Measurements from ENCODE around the gene COPZ2. TPM values are rescaled to one million over a fixed set of nuclear protein-coding genes. Genes with fewer than 3 reads are reported as not detected.

Gene COPZ2
- total and polyA plus RNA-seq, 7 experiments from 2014 or later = 0.75 to 5.5 (median 1.1) TPM

DNA sequence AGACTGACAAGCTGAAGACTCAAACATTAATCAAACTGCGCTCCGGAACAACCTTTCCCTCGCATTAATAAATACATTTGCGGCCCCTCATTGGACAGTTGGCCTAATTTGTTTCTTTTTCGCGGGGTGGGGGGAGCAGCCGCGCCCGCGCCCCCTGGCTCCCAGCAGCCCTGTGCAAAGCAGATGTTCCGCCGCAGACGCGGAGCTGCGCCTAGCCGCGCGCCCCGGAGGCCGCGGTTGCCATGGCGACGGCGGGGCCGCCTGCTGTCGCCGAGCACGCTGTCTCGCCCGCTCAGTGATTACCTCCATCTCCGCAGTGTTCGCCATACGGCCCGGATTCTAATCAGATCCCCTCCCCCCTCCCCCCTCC lies 25.5 kb downstream of the COPZ2 start:
- peak; percentile 88 for ATAC-seq
- peaks cover 9% of the 10 kb centered on the region in 2 donors for H3K4me1 ChIP-seq (ENCODE audit: control insufficient read depth in 2 of 2, insufficient read depth in 2 of 2, low read length in 2 of 2)
- peaks cover 0 to 2% (median 0%) of the 10 kb centered on the region in 11 donors for H3K9me3 Mint-ChIP-seq
- no peaks in the 10 kb centered on the region for H3K36me3 Mint-ChIP-seq
- H3K27ac ChIP-seq (ENCODE audit: low read depth, low read length) = no peak overlapping the region
- DNase-seq = peak; percentile 33 to 75 (median 62)
- CTCF ChIA-PET = interaction anchor here (0.6 to 1.0 kb wide), 2 partner anchors 15 to 34 kb away, joined by 3 read pairs; no protein-coding TSS in a partner anchor
- H3K4me1 Mint-ChIP-seq = peaks cover 9 to 29% (median 13%) of the 10 kb centered on the region in 7 donors
- H3K9me3 ChIP-seq (ENCODE audit: control insufficient read depth in 2 of 3, low read length in 3 of 3) = no peaks in the 10 kb centered on the region
- POLR2A ChIA-PET = interaction anchor here (0.6 kb wide), 1 partner anchor 1684 kb away, joined by 3 read pairs; no protein-coding TSS in a partner anchor
- intact Hi-C loops (cut with micrococcal nuclease) = loop anchor here (1.0 to 5.0 kb wide), 4 partner anchors 13 to 116 kb away; partner anchors contain the start of genes CDK5RAP3 (in 1 of the 2) and SP2 (in 1 of the 2)
- peak overlapping the region; percentile 65 to 90 (median 78) for H3K4me3 Mint-ChIP-seq
- H3K27me3 Mint-ChIP-seq = peaks cover 41 to 62% (median 52%) of the 10 kb centered on the region in 5 donors
- H3K27ac Mint-ChIP-seq = peak overlapping the region in 1 of 9 donors; percentile 48
- no peaks in the 10 kb centered on the region for H3K36me3 ChIP-seq (ENCODE audit: control insufficient read depth in 2 of 3, insufficient read depth in 3 of 3, low read length in 3 of 3)
- peak overlapping the region; percentile 47 for H3K4me3 ChIP-seq (ENCODE audit: low read length)
- H3K27me3 ChIP-seq (ENCODE audit: control insufficient read depth in 2 of 2, insufficient read depth in 2 of 2, low read length in 2 of 2) = peaks cover 7 to 10% of the 10 kb centered on the region in 2 donors

- no peaks in the 10 kb centered on the region for H3K9me3 ChIP-seq (ENCODE audit: control insufficient read depth in 2 of 3, low read length in 3 of 3)
- Mint-ChIP-seq H3K4me3 (peak overlapping the region; percentile 70 to 90 (median 78)), H3K27me3 (peaks cover 44 to 66% (median 55%) of the 10 kb centered on the region in 5 donors), H3K9me3 (peaks cover 0 to 2% (median 0%) of the 10 kb centered on the region in 11 donors), H3K27ac (peak overlapping the region in 1 of 9 donors; percentile 48), H3K36me3 (no peaks in the 10 kb centered on the region), H3K4me1 (peaks cover 9 to 25% (median 13%) of the 10 kb centered on the region in 7 donors)
- no peaks in the 10 kb centered on the region for H3K36me3 ChIP-seq (ENCODE audit: control insufficient read depth in 2 of 3, insufficient read depth in 3 of 3, low read length in 3 of 3)
- ChIA-PET POLR2A (no interaction called here), CTCF (interaction anchor here (0.7 to 1.0 kb wide), 3 partner anchors 25 to 182 kb away, joined by 3 to 5 read pairs (median 4); no protein-coding TSS in a partner anchor)
- peak overlapping the region; percentile 47 for H3K4me3 ChIP-seq (ENCODE audit: low read length)
- peak; percentile 74 for ATAC-seq
- intact Hi-C loops (cut with micrococcal nuclease) = loop anchor here (1.0 to 5.0 kb wide), 5 partner anchors 14 to 115 kb away; partner anchors contain the start of genes CDK5RAP3 (in 1 of the 2) and SP2 (in 1 of the 2)
- DNase-seq = peak in 7 of 9 donors; percentile 20 to 34 (median 32)
- peaks cover 7 to 10% of the 10 kb centered on the region in 2 donors for H3K27me3 ChIP-seq (ENCODE audit: control insufficient read depth in 2 of 2, insufficient read depth in 2 of 2, low read length in 2 of 2)
- H3K4me1 ChIP-seq (ENCODE audit: control insufficient read depth in 2 of 2, insufficient read depth in 2 of 2, low read length in 2 of 2) = peaks cover 9% of the 10 kb centered on the region in 2 donors
- no peak overlapping the region for H3K27ac ChIP-seq (ENCODE audit: low read depth, low read length)
Measured at GRCh38 chr17:48011405-48012150, 26.0 kb downstream of the COPZ2 start.

- Histone ChIP-seq H3K27ac (ENCODE audit: low read depth, low read length) (no peak overlapping the region), H3K36me3 (ENCODE audit: control insufficient read depth in 2 of 3, insufficient read depth in 3 of 3, low read length in 3 of 3) (no peaks in the 10 kb centered on the region)
Measured at GRCh38 chr17:48010193-48010592, 27.4 kb downstream of the COPZ2 start.

GRCh38 chr17:48006936-48007709 lies 30.5 kb downstream of the COPZ2 start:
- H3K4me1 ChIP-seq (ENCODE audit: control insufficient read depth in 2 of 2, insufficient read depth in 2 of 2, low read length in 2 of 2) = peaks cover 9% of the 10 kb centered on the region in 2 donors
- no peak overlapping the region for H3K27ac ChIP-seq (ENCODE audit: low read depth, low read length)
- intact Hi-C loops (cut with micrococcal nuclease) = no loop called here
- Mint-ChIP-seq H3K36me3 (no peaks in the 10 kb centered on the region), H3K4me3 (no peak overlapping the region), H3K27ac (no peak overlapping the region), H3K4me1 (peaks cover 9 to 30% (median 10%) of the 10 kb centered on the region in 7 donors), H3K27me3 (peaks cover 36 to 59% (median 38%) of the 10 kb centered on the region in 5 donors), H3K9me3 (no peaks in the 10 kb centered on the region)
- DNase-seq (no peak), ATAC-seq (no peak)
- ChIA-PET CTCF (interaction anchor here (0.6 kb wide), 1 partner anchor 57 kb away, joined by 4 read pairs; no protein-coding TSS in a partner anchor), POLR2A (no interaction called here)
- peaks cover 0 to 7% of the 10 kb centered on the region in 2 donors for H3K27me3 ChIP-seq (ENCODE audit: control insufficient read depth in 2 of 2, insufficient read depth in 2 of 2, low read length in 2 of 2)
- no peaks in the 10 kb centered on the region for H3K36me3 ChIP-seq (ENCODE audit: control insufficient read depth in 2 of 3, insufficient read depth in 3 of 3, low read length in 3 of 3)
- H3K4me3 ChIP-seq (ENCODE audit: low read length) = no peak overlapping the region
- no peaks in the 10 kb centered on the region for H3K9me3 ChIP-seq (ENCODE audit: control insufficient read depth in 2 of 3, low read length in 3 of 3)

More at GRCh38 chr17:48010193-48010592, 27.4 kb downstream of the COPZ2 start:
- Histone ChIP-seq H3K4me1 (ENCODE audit: control insufficient read depth in 2 of 2, insufficient read depth in 2 of 2, low read length in 2 of 2) (peaks cover 9% of the 10 kb centered on the region in 2 donors), H3K4me3 (ENCODE audit: low read length) (no peak overlapping the region), H3K27me3 (ENCODE audit: control insufficient read depth in 2 of 2, insufficient read depth in 2 of 2, low read length in 2 of 2) (peaks cover 7 to 10% of the 10 kb centered on the region in 2 donors), H3K9me3 (ENCODE audit: control insufficient read depth in 2 of 3, low read length in 3 of 3) (no peaks in the 10 kb centered on the region)
- DNase-seq (no peak), ATAC-seq (no peak)
- POLR2A ChIA-PET = no interaction called here
- intact Hi-C loops (cut with micrococcal nuclease) = loop anchor here in 1 of 2 donors (5.0 kb wide), 1 partner anchor 38 kb away; the partner anchor contains the start of gene CDK5RAP3
- no peak overlapping the region for H3K4me3 Mint-ChIP-seq
- H3K27ac Mint-ChIP-seq = no peak overlapping the region
- no peaks in the 10 kb centered on the region for H3K9me3 Mint-ChIP-seq
- peaks cover 9 to 21% (median 13%) of the 10 kb centered on the region in 7 donors for H3K4me1 Mint-ChIP-seq
- CTCF ChIA-PET = no interaction called here
- peaks cover 50 to 73% (median 55%) of the 10 kb centered on the region in 5 donors for H3K27me3 Mint-ChIP-seq
- H3K36me3 Mint-ChIP-seq = no peaks in the 10 kb centered on the region

DNA sequence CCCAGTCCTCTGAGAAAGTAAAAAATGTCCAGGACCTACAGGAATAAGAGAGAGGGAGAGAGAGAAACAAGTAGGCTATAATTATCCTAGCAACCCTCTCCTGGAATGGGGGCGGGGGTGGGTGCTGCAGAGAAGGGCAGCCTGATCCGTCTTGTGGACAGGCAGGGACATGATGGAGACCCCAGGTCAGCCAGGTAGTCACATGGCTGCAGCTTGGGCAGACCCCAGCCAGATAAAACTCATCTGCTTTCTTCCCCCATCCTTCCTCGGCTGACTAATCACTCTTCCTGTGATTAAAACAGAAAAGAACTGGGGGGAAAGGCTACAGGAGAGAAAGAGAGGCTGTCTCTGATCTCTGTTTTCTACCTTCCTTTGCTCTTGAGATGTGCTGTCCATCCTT lies 32.6 kb downstream of the COPZ2 start:
- Histone ChIP-seq H3K27ac (ENCODE audit: low read depth, low read length) (no peak overlapping the region), H3K4me1 (ENCODE audit: control insufficient read depth in 2 of 2, insufficient read depth in 2 of 2, low read length in 2 of 2) (no peaks in the 10 kb centered on the region), H3K4me3 (ENCODE audit: low read length) (no peak overlapping the region), H3K27me3 (ENCODE audit: control insufficient read depth in 2 of 2, insufficient read depth in 2 of 2, low read length in 2 of 2) (no peaks in the 10 kb centered on the region), H3K9me3 (ENCODE audit: control insufficient read depth in 2 of 3, low read length in 3 of 3) (no peaks in the 10 kb centered on the region), H3K36me3 (ENCODE audit: control insufficient read depth in 2 of 3, insufficient read depth in 3 of 3, low read length in 3 of 3) (no peaks in the 10 kb centered on the region)
- CTCF ChIA-PET = no interaction called here
- Mint-ChIP-seq H3K36me3 (no peaks in the 10 kb centered on the region), H3K27ac (no peak overlapping the region), H3K4me1 (peaks cover 0 to 21% (median 0%) of the 10 kb centered on the region in 7 donors), H3K9me3 (no peaks in the 10 kb centered on the region), H3K4me3 (no peak overlapping the region), H3K27me3 (peaks cover 26 to 38% (median 31%) of the 10 kb centered on the region in 5 donors)
- DNase-seq (no peak), ATAC-seq (no peak)
- intact Hi-C loops (cut with micrococcal nuclease) = no loop called here
- POLR2A ChIA-PET = no interaction called here

- no peaks in the 10 kb centered on the region for H3K9me3 ChIP-seq (ENCODE audit: control insufficient read depth in 2 of 3, low read length in 3 of 3)
- H3K4me3 ChIP-seq (ENCODE audit: low read length) = no peak overlapping the region
- H3K27me3 ChIP-seq (ENCODE audit: control insufficient read depth in 2 of 2, insufficient read depth in 2 of 2, low read length in 2 of 2) = no peaks in the 10 kb centered on the region
- Mint-ChIP-seq H3K4me1 (peaks cover 0 to 23% (median 6%) of the 10 kb centered on the region in 7 donors), H3K27ac (no peak overlapping the region), H3K36me3 (no peaks in the 10 kb centered on the region), H3K4me3 (no peak overlapping the region), H3K9me3 (no peaks in the 10 kb centered on the region), H3K27me3 (peaks cover 18 to 28% (median 22%) of the 10 kb centered on the region in 5 donors)
- H3K4me1 ChIP-seq (ENCODE audit: control insufficient read depth in 2 of 2, insufficient read depth in 2 of 2, low read length in 2 of 2) = no peaks in the 10 kb centered on the region
- no peak for ATAC-seq
- H3K36me3 ChIP-seq (ENCODE audit: control insufficient read depth in 2 of 3, insufficient read depth in 3 of 3, low read length in 3 of 3) = no peaks in the 10 kb centered on the region
- ChIA-PET POLR2A (no interaction called here), CTCF (no interaction called here)
- intact Hi-C loops (cut with micrococcal nuclease) = no loop called here
- no peak for DNase-seq
- no peak overlapping the region for H3K27ac ChIP-seq (ENCODE audit: low read depth, low read length)
Measured at GRCh38 chr17:48003417-48004151, 34.0 kb downstream of the COPZ2 start.
